Upper lobe of right lung (tissue), 1 donor: ENCODE results near the gene SLC12A5. TPM values are rescaled to one million over a fixed set of nuclear protein-coding genes. Genes with fewer than 3 reads are reported as not detected.

Source experiments
- ATAC-seq: fragments of 200-7000 bp; cut with Tn5 transposase; one replicate; pipeline ENCODE4 v1.9.1; 2020; ENCODE audit warnings: mild to moderate bottlenecking, moderate library complexity
- DNase-seq: peaks from one replicate; pipeline ENCODE4 v3.0.0-alpha.2; 2020
- H3K27ac ChIP-seq: fragments of 200-600 bp; one replicate; pipeline ENCODE4 v1.8.0; 2022
- H3K27me3 ChIP-seq: fragments of 200-600 bp; one replicate; pipeline ENCODE4 v1.8.0; 2022; ENCODE audit warnings: mild to moderate bottlenecking
- H3K36me3 ChIP-seq: fragments of 200-600 bp; one replicate; pipeline ENCODE4 v1.8.0; 2022
- H3K4me1 ChIP-seq: fragments of 200-600 bp; one replicate; pipeline ENCODE4 v1.8.0; 2022
- H3K4me3 ChIP-seq: fragments of 200-600 bp; one replicate; pipeline ENCODE4 v1.8.0; 2022; ENCODE audit warnings: mild to moderate bottlenecking
- H3K9me3 ChIP-seq: fragments of 200-600 bp; one replicate; pipeline ENCODE4 v1.8.0; 2022
- intact Hi-C: fragments of 100-400 bp; cut with DNase I; formaldehyde crosslinking; loops from one replicate; pipeline ENCODE4 v1.11.0; 2022
- total RNA-seq: library from RNA; stranded (reverse); fragmentation: NEBNext Ultra II Directional; extraction: Animal tissue kit (Norgen Biotek cat#: 25700); gene quantifications from one replicate; pipeline ENCODE4 v1.2.1, GENCODE V29; 2021
- TF ChIP-seq, protein P1 (sequence below): fragments of 200-600 bp; IDR thresholded peaks from one replicate; pipeline ENCODE4 v1.8.0; 2022; ENCODE audit warnings: antibody characterized with exemption
- donor health status: DM: no; HTN: yes; CAD: no; lungs with severe emphysema.

The SLC12A5 gene
- total RNA-seq, 1 donor from 2014 or later = 2.0 TPM

DNA sequence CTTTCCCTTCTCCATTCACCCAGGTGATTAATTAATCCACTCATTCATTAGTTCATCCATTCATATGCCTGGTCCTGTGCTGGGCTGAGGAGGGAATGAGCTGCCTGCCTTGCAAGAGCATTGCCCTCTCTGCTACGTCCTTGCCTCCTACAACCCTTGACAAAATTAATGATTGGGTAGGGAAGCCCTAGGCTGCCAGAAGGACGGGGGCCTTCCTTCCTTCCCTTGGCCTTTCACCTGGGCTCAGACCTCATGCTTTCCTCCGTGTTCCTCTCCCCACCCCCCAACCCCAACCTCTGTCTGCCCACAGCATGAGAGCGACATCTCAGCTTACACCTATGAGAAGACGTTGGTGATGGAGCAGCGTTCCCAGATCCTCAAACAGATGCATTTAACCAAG, 25.6 kb downstream of the SLC12A5 start:
- TF ChIP-seq, protein P1, sequence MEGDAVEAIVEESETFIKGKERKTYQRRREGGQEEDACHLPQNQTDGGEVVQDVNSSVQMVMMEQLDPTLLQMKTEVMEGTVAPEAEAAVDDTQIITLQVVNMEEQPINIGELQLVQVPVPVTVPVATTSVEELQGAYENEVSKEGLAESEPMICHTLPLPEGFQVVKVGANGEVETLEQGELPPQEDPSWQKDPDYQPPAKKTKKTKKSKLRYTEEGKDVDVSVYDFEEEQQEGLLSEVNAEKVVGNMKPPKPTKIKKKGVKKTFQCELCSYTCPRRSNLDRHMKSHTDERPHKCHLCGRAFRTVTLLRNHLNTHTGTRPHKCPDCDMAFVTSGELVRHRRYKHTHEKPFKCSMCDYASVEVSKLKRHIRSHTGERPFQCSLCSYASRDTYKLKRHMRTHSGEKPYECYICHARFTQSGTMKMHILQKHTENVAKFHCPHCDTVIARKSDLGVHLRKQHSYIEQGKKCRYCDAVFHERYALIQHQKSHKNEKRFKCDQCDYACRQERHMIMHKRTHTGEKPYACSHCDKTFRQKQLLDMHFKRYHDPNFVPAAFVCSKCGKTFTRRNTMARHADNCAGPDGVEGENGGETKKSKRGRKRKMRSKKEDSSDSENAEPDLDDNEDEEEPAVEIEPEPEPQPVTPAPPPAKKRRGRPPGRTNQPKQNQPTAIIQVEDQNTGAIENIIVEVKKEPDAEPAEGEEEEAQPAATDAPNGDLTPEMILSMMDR = no peak
- Histone ChIP-seq H3K27me3 (peaks cover 30% of the 10 kb centered on the region), H3K4me3 (no peak overlapping the region), H3K4me1 (peaks cover 14% of the 10 kb centered on the region), H3K36me3 (no peaks in the 10 kb centered on the region), H3K9me3 (no peaks in the 10 kb centered on the region), H3K27ac (no peak overlapping the region)
- DNase-seq (no peak), ATAC-seq (no peak)
- intact Hi-C loops = no loop called here

GRCh38 chr20:46055269-46055668, 26.3 kb downstream of the SLC12A5 start:
- Histone ChIP-seq H3K4me1 (peaks cover 19% of the 10 kb centered on the region), H3K27me3 (peaks cover 30% of the 10 kb centered on the region), H3K27ac (no peak overlapping the region), H3K9me3 (no peaks in the 10 kb centered on the region), H3K4me3 (no peak overlapping the region), H3K36me3 (peaks cover 6% of the 10 kb centered on the region)
- DNase-seq (no peak), ATAC-seq (no peak)
- intact Hi-C loops = no loop called here
- TF ChIP-seq, protein P1 = no peak

- Histone ChIP-seq H3K9me3 (no peaks in the 10 kb centered on the region), H3K27ac (no peak overlapping the region), H3K27me3 (peaks cover 30% of the 10 kb centered on the region), H3K36me3 (peaks cover 16% of the 10 kb centered on the region), H3K4me1 (peaks cover 29% of the 10 kb centered on the region), H3K4me3 (no peak overlapping the region)
- DNase-seq = no peak
- intact Hi-C loops = no loop called here
- no peak for ATAC-seq
- TF ChIP-seq, protein P1 = no peak
These were observed 27.2 kb downstream of the SLC12A5 start for GRCh38 chr20:46056027-46056833.

DNA sequence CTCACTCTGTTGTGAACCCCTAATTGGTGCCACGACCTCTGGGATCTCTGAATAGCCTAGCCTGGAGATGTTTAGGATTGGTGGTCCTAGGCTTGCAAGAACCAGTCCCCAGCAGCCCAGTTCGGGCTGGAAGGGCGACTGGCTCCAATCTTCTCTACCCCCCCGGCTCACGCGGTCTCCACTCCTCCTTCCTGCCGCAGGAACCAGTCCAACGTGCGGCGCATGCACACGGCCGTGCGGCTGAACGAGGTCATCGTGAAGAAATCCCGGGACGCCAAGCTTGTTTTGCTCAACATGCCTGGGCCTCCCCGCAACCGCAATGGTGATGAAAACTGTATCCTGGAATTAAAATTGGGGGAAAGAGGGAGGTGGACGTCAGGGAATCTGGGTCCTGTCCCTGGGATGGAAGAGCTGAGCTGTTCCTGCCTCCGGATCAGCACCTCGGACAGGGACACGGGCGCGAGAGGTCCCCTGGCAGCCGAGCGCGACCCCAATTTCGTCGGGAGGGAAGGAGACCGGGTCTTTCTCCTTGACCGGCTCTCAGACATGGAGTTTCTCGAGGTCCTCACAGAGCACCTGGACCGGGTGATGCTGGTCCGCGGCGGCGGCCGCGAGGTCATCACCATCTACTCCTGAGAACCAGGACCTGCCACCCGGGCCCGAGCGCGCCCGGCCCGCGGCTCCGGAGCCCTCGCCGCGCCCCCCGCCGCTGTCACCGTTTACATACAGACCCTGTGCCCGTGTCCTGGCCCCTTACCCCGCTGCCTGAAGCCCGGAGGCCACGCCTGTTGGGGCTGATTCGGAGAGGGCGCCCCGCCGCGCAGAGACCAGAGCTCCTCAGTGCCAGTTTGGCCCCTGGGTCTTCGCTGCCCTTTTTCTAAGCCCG, 28.2 kb downstream of the SLC12A5 start:
- Histone ChIP-seq H3K27me3 (peaks cover 30% of the 10 kb centered on the region), H3K4me3 (no peak overlapping the region), H3K9me3 (no peaks in the 10 kb centered on the region), H3K27ac (no peak overlapping the region), H3K4me1 (peaks cover 34% of the 10 kb centered on the region), H3K36me3 (peaks cover 26% of the 10 kb centered on the region)
- TF ChIP-seq, protein P1 = no peak
- ATAC-seq (no peak), DNase-seq (no peak)
- intact Hi-C loops = no loop called here

DNA sequence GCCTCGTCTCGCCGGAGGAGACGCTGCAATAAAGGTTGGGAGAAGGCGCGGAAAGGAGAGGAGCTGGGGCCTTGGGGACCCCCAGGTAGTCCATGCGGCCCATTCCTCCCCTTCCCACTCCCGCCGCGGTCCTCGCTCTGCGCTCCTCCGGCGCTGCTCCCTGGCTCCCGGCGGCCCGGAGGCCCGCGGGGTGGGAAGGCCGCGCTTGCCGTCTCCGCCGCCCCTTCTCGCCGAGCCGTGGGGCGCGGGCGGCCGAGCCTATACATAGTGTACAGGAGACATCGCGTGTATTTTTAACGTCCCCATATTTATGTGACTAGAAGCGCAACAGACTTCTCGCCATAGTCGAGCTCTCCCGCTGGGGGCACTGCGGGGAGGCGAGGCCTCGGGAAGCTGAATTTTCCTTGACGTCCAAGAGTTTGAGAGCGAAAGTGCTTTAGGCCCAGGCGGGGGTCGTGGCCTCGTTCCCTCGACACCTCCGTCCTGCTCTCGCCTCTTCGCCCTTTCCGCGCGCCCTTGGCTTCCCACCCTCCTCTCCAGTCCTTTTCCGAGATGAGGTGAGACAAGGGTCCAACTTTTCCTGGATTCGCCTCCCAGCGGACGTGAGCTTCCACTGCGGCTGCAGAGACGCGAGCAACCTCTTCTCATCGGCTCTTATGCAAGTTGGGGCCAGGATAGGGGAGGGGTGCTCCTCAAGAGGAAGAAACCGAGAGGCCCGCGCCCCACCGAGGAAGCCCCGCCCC, 29.0 kb downstream of the SLC12A5 start:
- ATAC-seq = peak; percentile 50
- H3K27me3 ChIP-seq = peaks cover 30% of the 10 kb centered on the region
- peaks cover 34% of the 10 kb centered on the region for H3K36me3 ChIP-seq
- H3K27ac ChIP-seq = no peak overlapping the region
- peaks cover 34% of the 10 kb centered on the region for H3K4me1 ChIP-seq
- intact Hi-C loops = no loop called here
- DNase-seq = peak; percentile 76
- TF ChIP-seq, protein P1 = peak; percentile 11
- H3K9me3 ChIP-seq = no peaks in the 10 kb centered on the region
- peak overlapping the region; percentile 26 for H3K4me3 ChIP-seq
